ENCODE results near the gene TFF3. TPM values are rescaled to one million over a fixed set of nuclear protein-coding genes. Genes with fewer than 3 reads are reported as not detected.
"Not testable (repeated sequence)": the region's sequence is repeated elsewhere in the genome, so short reads cannot be mapped to it uniquely, and the experiment has no call there.

Gene TFF3
- total and polyA plus RNA-seq, 10 of the 15 experiments (the other 5 are each of a cell fraction or from before 2014, with no cell fraction given): not detected

- ChIA-PET POLR2A (no interaction called here), RAD21 (ENCODE audit: unreplicated experiment) (no interaction called here), CTCF (no interaction called here), SMC1A (ENCODE audit: uncharacterized antibody, unreplicated experiment) (no interaction called here)
- Histone ChIP-seq H3K36me3 (ENCODE audit: control insufficient read depth in 2 of 2, insufficient read depth in 2 of 2, low read length in 1 of 2) (no peaks in the 10 kb centered on the region), H3K79me2 (ENCODE audit: control insufficient read depth, insufficient read depth, low read length) (no peaks in the 10 kb centered on the region), H3K9ac (ENCODE audit: control insufficient read depth, insufficient read depth, low read length) (no peak overlapping the region), H3K4me2 (ENCODE audit: control insufficient read depth, insufficient read depth) (no peak overlapping the region), H3K4me3 (no peak overlapping the region), H3K27me3 (replicated peaks in 1 of 2; ENCODE audit: control insufficient read depth in 2 of 2, insufficient read depth in 2 of 2, low read length in 1 of 2) (no peaks in the 10 kb centered on the region; a peak in 1 of 4 replicates), H3K4me1 (ENCODE audit: control insufficient read depth, insufficient read depth, low read length) (no peaks in the 10 kb centered on the region), H2AFZ (ENCODE audit: control insufficient read depth, low read depth, low read length) (no peak overlapping the region), H3K9me3 (replicated peaks; ENCODE audit: control insufficient read depth, insufficient read depth, low read length) (no peaks in the 10 kb centered on the region; the same call in 2 of the 3 replicates), H3K27ac (ENCODE audit: control insufficient read depth, insufficient read depth) (no peak overlapping the region), H4K20me1 (ENCODE audit: control insufficient read depth, insufficient read depth) (no peaks in the 10 kb centered on the region)
- no TSS peak for BruUV-seq (replicated peaks)
- intact Hi-C loops (cut with micrococcal nuclease; ENCODE audit: unreplicated experiment) (no loop called here), in situ Hi-C loops (cut with MboI) (no loop called here)
- TF ChIP-seq NFXL1 (IDR thresholded peaks at IDR 0.05; ENCODE audit: borderline replicate concordance): no peak
- peak; percentile 69 for TF ChIP-seq HDGF (IDR thresholded peaks at IDR 0.05)
- DNase-seq (ENCODE audit: low read depth, low spot score) (no peak), FAIRE-seq (no peak), ATAC-seq (no peak)
- 87% methylated on average over 17 of the region's 17 CpGs for WGBS (ENCODE audit: insufficient coverage, insufficient replicate concordance, low lambda C conversion rate, missing lambda C conversion rate)
Observed at GRCh38 chr21:42293649-42294272, 21.4 kb downstream of the TFF3 start.

GRCh38 chr21:42292563-42293142 is 22.6 kb downstream of the TFF3 start:
- H2AFZ ChIP-seq (ENCODE audit: control insufficient read depth, low read depth, low read length); ATAC-seq; SMC1A ChIA-PET (ENCODE audit: uncharacterized antibody, unreplicated experiment); H3K36me3 ChIP-seq (ENCODE audit: control insufficient read depth in 2 of 2, insufficient read depth in 2 of 2, low read length in 1 of 2); H3K9ac ChIP-seq (ENCODE audit: control insufficient read depth, insufficient read depth, low read length); H4K20me1 ChIP-seq (ENCODE audit: control insufficient read depth, insufficient read depth); H3K9me3 ChIP-seq (replicated peaks; ENCODE audit: control insufficient read depth, insufficient read depth, low read length); BruUV-seq (replicated peaks); POLR2A ChIA-PET; H3K4me1 ChIP-seq (ENCODE audit: control insufficient read depth, insufficient read depth, low read length); H3K27ac ChIP-seq (ENCODE audit: control insufficient read depth, insufficient read depth); DNase-seq (ENCODE audit: low read depth, low spot score); H3K27me3 ChIP-seq (replicated peaks in 1 of 2; ENCODE audit: control insufficient read depth in 2 of 2, insufficient read depth in 2 of 2, low read length in 1 of 2); H3K4me3 ChIP-seq; H3K79me2 ChIP-seq (ENCODE audit: control insufficient read depth, insufficient read depth, low read length); intact Hi-C loops (cut with micrococcal nuclease; ENCODE audit: unreplicated experiment); in situ Hi-C loops (cut with MboI); H3K4me2 ChIP-seq (ENCODE audit: control insufficient read depth, insufficient read depth); CTCF ChIA-PET: not testable (repeated sequence)
- FAIRE-seq: peak; percentile 99
- TF ChIP-seq HDGF (IDR thresholded peaks at IDR 0.05): 0 out of 2 replicates have a peak, but pooled peaks have one; percentile 25
- TF ChIP-seq NR2C2 (IDR thresholded peaks at IDR 0.05; ENCODE audit: borderline replicate concordance, control insufficient read depth, insufficient read length, low read depth): peak; percentile 24
- RAD21 ChIA-PET (ENCODE audit: unreplicated experiment): interaction anchor here (1.2 kb wide), 1 partner anchor 54 kb away, joined by 4 read pairs; no protein-coding TSS in a partner anchor
- WGBS (ENCODE audit: insufficient coverage, insufficient replicate concordance, low lambda C conversion rate, missing lambda C conversion rate): 83% methylated on average over 4 of the region's 4 CpGs

Measured in GM12878 (cell line).